Stimulated activated CD4-positive, alpha-beta T cell treated with anti-CD3 and anti-CD28 coated beads, TNF-alpha, amount 100 ng/mL, for 24 hours (primary cell): ENCODE results near the gene EEF1AKMT4.
"Not testable (repeated sequence)": the region's sequence is repeated elsewhere in the genome, so short reads cannot be mapped to it uniquely, and the experiment has no call there.

ENCODE experiments used
- DNase-seq, 3 experiments: peaks; one replicate each; pipeline ENCODE4 v3.0.0-alpha.2; 2020; ENCODE audit warnings: low read depth in 3 of 3

Gene EEF1AKMT4

DNA sequence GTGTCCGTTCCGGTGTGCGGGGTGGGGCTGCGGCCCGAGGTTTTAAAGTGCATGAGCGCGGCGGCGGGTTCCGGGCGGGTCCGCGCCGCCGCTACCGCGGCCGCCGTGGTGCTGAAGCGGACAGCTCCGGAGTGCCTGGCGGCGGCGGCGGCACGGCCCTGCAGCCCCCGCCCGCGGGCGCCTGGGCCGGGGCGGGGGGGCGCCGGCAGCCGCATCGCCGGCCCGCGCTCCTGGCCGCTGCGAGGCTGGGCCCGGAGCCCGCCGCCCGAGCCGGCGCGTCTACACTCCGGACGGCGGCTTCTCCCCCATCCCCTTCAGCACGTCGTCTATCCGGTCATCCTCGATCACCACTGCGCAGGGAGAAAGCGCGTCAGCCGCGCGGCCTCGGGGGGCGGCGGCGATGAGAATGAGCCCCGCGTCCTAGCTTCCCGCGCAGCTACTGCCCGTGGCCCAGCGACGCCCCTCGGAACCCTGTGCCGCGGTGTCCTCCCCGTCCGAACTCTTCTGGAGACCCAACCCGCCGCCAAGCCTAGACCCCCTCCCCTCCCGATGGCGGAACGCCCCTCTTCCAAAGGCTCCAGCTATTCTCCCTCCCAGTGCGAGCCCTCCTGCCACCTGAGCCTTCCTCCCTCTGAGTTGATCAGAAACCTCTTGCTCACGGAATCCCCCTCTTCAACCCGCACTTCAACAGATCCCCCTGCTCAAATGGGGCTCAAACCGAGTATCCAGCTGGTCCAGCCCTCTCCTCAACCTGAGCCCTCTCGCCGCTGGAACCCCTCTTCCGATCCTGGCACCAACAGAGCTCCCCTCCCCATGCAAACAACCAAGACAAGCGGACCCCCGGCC, 10.6 kb downstream of the EEF1AKMT4 start:
- DNase-seq, result no peak

DNA sequence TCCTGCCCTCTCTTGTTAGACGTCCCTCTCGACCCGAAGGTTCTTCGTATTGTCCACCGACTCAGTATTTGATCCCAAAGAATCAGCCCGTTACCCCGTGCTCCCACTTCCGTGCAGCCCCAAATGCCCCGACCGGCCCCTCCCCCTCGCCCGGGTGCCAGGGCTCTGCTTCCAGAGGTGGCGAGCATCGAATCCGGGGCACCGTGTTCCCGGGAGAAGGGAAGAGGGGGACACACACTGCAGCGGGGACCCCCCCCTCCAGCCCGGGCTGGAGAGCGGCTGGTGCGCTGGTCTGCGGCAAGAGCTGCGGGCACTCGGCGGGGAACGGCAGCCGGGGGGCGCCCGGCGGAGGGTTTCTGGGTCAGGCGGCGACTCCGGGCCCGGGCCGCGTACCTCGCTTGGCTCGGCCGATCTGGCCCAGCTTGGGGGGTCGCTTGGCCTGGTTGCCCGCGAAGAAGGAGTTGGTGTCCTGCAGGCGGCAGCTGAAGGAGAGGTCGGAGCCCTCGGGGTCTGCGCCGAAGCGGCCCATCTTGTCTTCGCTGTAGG, 11.3 kb downstream of the EEF1AKMT4 start:
- no peak for DNase-seq

DNA sequence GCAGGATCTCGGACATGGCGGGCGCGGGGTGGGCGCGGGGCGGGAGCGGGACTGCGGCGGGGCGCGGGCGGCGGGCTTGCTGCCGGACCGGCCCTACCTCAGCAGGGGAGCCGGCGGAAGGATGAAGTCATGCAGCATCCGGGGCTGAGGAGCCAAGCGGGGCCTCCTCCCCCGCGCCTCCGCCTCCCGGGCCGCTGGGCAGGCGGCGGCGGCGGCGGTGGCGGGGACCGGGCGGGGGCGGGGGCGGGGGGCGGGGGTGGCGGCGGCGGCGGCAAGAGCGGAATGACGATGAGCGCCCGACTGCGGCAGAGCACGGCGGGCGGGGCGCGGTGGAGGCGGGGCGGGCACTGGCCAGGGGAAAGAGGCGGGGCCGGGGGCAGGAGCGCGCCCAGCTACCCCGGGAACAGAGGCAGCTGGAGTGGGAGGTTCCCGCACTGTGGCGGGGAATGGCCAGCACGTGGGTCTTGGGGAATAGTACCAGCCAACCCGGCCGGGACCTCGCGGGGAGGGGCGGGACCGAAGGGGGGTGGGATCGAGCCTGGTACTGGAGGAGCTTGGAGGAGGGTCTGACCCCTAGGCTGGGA, 11.9 kb downstream of the EEF1AKMT4 start, which contains the start of gene CAMK2N2:
Gene CAMK2N2, minus strand, starts transcription at position 284 of the 584 bp plus-strand sequence. Its CDS starts 268 bp downstream, at position 16.
- peak in 1 of 3 experiments; percentile 56 for DNase-seq

DNA sequence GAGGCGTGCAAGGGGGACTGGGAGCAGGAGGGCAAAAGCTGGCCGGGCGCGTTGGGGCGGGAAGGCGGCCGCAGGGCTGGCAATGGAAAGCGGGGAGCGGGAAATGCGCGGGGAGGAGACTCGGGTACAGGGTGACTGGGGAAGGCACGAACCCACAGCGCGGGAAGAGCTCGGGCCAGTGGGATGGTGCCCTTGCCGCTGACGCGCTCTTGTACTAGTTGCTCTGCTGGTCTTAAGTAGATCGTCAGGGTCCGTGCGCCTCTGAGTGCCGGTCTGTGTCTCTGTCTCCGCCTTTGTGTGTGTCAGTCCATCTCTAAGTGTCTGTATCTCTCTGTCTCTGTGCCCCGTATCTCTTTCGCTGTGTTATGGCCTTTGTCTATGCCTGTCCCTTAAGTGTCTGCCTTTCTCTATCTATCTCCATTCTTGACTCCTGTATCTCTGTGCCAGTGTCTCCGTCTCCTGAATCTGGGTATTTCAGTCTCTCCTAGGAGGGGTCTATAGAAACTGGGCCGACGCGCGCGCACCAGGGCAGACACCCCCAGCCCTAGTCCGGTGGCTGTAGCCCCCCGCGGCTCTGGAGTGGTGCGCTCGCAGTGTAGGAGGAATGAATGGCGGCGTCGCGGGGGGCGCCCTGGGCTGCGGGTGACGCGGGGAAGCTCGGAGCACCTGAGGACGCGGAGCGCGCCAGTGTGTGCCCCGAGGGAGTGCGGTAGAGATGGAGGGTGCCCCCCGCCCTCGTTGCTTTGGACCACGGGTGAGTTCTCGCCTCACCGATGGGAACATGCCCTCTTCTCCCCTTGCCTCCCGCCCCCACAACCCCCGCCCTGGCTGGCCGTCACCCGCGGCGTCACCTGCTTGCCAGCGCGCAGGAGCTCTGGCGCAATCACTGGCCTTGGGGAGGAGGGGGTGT, 12.6 kb downstream of the EEF1AKMT4 start:
- DNase-seq, result no peak

DNA sequence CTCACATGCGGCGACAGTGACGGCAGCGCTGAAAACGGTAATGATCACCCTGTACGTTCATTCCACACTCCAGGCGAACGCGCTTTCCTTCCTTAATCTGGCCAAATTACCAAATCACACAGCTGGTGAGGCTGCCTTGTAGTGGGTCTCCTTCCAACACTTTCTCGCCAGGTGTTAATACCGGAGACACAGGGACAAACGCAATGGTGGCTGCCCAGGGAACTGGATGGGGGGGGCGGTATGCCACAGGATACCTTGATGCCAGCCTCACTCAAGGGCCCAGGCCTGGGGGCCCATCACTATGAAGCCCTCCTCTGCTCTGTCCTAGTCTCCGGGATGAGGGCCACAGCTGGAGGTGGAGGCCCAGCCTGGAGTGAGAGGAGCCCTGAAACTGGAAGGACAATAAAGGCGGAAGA, 13.3 kb downstream of the EEF1AKMT4 start:
- DNase-seq, result no peak

DNA sequence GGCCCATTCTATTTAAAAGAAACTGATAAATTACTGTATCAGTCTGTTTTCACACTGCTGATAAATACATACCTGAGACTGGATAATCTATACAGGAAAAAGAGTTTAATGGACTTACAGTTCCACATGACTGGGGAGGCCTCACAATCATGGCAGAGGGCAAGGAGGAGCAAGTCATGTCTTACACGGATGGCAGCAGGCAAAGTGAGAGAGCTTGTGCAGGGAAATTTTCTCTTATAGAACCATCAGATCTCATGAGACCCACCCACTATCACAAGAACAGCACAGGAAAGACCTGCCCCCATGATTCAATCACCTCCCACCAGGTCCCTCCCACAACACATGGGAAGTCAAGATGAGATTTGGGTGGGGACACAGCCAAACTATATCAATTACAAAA, 17.8 kb downstream of the EEF1AKMT4 start:
- not testable (repeated sequence) for DNase-seq

DNA sequence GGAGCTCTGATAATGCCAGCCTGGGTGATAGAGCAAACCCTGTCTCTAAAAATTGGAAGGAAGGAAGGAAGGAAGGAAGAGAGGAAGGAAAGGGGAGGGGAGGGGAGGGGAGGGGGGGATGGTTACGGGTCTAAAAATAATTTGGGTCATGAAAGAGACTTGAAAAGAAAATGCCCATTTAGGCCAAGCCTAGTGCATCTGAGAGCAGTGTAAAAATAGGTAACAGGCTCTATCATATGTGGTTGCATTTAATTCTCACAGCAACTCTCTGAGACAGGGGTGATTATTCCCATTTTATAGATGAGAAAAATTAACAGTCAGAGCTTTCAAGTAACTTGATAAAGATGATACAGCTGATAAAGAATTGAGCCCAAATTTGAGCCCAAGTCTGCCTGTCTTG, 22.8 kb downstream of the EEF1AKMT4 start:
- no peak for DNase-seq

DNA sequence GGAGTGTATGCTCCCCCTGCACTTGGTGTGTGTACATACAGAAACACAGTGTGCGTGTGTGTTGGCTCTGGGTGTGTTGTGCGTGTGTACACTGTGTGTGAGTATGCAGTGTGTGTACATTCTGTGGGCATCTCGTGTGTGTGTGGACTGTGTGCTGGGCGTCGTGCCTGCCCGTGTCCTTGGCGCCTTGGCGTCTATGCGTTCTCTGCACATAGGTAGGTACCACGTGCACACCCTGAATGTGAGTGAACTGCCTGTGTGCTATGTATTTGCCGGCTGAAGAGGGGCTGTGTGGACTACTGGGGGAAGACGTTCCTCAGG, 25.9 kb downstream of the EEF1AKMT4 start:
- DNase-seq, result no peak

DNA sequence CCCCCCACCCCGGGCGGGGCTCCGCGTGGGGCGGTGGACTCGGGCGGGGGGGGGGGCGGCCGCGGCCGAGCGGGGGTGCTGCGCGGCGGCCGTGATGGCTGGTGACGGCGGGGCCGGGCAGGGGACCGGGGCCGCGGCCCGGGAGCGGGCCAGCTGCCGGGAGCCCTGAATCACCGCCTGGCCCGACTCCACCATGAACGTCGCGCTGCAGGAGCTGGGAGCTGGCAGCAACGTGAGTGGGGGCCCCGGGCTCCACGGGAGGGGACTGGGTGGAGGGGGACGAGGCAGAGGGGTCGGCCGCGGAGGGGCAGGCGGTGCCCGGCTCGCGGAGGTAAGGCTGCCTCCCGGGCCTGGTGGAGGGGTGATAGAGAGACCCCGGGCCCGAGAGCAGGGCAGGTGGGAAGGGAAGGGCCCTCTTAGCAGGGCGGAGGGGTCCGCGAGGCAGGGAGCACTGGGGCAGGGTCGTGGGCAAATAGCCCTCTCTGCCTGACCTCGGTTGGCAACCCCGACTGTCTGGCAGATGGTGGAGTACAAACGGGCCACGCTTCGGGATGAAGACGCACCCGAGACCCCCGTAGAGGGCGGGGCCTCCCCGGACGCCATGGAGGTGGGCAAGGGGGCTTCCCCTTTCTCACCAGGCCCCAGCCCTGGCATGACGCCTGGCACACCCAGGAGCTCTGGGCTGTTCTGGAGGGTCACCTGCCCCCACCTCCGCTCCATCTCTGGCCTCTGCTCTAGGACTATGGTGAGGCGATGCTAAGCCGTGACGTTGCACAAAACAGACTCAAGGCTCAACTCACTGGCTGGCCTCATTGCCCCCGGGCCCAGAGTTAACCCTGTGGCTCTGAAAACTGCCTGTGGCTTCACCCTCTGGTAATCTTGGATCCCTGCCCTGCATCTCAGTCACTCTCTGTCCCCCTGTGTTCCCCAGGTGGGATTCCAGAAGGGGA, 26.8 kb downstream of the EEF1AKMT4 start, which contains the start of gene ECE2:
Gene ECE2, plus strand, starts transcription at position 62 of the 950 bp plus-strand sequence. Its CDS starts 132 bp downstream, at position 194.
- DNase-seq, result no peak

DNA sequence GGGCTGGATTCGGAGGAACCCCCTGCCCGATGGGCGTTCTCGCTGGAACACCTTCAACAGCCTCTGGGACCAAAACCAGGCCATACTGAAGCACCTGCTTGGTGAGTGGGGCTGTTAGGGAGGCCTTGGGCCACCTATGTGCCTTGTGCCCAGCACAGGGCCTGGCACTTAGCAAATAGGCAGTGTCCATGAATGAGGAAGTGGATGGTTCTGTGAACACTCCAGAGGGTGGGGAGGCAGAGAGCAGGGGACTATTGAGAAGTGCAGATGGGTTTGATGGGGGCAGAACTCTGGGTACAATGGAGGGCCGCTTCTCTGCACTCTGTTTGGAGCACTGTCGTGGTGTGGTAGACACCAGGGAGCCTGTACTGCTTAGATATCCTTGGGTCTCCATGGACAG, 27.9 kb downstream of the EEF1AKMT4 start:
- DNase-seq, result no peak

DNA sequence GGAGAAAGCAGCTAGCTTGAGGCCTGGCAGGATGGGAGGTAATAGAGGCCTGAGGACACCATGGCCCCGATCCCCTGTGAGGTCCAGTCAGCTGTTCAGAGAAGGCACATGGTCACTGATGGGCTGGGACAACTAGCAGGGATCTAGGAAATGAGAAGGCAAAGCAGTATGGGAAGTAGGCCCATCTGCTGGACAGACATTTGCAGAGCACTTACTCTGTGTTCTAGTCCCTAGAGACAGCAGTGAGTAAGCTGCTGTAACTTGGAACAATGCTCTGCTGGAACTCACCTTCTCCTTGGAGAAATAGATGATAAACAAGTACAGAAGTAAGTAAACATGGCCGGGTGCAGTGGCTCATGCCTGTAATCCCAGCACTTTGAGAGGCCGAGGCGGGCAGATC, 33.5 kb downstream of the EEF1AKMT4 start:
- DNase-seq, result no peak

DNA sequence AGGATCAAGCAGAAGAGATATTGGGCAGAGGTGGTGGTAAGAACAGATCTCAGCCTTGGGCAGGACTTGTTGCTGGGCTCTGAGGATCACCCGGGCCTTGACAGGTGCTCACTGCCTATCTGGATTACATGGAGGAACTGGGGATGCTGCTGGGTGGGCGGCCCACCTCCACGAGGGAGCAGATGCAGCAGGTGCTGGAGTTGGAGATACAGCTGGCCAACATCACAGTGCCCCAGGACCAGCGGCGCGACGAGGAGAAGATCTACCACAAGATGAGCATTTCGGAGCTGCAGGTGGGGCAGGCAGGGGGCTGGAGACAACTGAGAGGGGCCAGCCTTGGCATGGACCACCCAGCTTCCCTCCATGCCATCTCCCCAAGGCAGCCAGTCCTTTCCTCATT, 34.2 kb downstream of the EEF1AKMT4 start:
- no peak for DNase-seq

DNA sequence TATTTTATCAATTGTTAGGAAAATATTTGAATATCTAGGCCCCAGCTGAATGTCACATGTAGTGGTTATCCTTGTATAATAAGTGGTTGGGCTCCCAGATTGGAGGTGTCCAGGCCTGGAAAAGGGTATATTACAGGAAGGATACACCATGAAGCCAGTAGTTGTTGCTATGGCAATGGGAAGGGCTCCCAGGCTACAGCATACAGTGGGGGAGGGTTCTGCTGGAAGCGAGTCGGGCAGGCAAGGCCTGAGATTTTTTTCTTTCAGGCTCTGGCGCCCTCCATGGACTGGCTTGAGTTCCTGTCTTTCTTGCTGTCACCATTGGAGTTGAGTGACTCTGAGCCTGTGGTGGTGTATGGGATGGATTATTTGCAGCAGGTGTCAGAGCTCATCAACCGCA, 35.2 kb downstream of the EEF1AKMT4 start:
- peak in 1 of 3 experiments; percentile 14 for DNase-seq

DNA sequence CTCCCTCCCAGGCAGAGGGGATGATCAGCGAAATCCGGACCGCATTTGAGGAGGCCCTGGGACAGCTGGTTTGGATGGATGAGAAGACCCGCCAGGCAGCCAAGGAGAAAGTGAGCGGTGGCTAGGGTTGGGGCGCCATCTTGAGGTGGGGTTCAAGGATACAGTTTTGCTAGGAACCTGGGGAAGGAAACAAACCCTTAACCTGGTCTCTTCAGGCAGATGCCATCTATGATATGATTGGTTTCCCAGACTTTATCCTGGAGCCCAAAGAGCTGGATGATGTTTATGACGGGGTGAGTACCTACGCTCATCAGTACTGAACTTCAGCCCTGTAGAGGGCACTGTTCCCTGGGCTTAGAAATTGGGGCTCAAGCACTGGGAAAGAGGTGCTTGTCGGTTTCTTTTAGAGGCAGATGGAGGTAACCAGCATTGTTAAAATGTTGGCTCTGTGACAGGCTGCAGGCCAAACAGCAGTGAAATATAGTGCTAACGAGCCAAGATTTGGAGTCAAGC, 40.0 kb downstream of the EEF1AKMT4 start:
- peak; percentile 40 to 70 (median 47) for DNase-seq

DNA sequence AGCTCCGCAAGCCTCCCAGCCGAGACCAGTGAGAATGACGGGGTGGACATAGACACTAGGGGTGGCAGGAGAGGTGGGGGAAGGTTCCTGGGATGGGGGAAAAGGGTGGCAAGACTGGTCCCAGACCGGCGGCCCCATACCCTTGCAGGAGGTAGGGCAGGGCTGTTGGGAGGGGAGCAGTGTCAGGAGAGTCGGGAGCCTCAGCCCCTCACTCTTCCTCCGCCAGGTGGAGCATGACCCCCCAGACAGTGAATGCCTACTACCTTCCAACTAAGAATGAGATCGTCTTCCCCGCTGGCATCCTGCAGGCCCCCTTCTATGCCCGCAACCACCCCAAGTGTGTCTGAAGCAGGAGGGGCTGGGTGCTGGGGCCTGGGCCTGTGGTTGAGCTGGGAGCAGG, 40.9 kb downstream of the EEF1AKMT4 start:
- no peak for DNase-seq

DNA sequence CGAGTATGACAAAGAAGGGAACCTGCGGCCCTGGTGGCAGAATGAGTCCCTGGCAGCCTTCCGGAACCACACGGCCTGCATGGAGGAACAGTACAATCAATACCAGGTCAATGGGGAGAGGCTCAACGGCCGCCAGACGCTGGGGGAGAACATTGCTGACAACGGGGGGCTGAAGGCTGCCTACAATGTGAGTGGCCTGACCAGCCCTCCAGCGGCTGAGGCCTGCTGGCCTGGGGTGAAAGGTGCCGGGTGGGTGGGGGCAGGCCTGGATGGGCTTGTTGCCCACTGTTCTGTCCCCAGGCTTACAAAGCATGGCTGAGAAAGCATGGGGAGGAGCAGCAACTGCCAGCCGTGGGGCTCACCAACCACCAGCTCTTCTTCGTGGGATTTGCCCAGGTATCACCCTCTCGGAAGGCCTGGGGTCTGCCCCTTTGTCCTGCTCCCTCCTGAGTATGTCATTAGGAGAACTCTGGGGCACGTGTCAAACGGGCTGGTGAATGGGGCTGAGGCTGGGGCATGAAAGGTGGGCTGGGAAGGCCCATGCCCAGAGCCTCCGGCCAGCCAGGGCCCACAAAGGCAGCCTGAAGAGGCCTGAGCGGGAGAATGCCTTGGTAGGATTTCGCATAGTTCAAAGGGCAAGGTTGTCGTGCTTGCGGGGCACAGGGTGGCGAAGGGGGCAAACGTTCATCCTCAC, 41.7 kb downstream of the EEF1AKMT4 start:
- no peak for DNase-seq

DNA sequence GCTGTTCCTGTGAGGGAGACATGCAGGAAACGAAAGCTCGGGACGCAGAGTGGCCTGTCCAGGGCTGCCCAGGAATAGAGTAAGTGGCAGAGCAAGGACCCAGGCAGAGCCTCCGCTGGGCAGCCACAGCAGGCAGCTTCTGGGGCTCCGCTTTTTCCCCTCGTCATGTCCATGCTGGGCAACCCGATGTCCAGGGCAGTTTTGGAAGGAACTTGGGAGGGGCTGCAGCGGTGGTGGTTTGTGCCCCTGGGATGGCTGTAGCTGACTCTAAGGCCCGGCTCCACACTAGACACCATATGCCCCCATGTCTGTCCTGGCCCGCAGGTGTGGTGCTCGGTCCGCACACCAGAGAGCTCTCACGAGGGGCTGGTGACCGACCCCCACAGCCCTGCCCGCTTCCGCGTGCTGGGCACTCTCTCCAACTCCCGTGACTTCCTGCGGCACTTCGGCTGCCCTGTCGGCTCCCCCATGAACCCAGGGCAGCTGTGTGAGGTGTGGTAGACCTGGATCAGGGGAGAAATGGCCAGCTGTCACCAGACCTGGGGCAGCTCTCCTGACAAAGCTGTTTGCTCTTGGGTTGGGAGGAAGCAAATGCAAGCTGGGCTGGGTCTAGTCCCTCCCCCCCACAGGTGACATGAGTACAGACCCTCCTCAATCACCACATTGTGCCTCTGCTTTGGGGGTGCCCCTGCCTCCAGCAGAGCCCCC, 42.4 kb downstream of the EEF1AKMT4 start:
- DNase-seq, result no peak

DNA sequence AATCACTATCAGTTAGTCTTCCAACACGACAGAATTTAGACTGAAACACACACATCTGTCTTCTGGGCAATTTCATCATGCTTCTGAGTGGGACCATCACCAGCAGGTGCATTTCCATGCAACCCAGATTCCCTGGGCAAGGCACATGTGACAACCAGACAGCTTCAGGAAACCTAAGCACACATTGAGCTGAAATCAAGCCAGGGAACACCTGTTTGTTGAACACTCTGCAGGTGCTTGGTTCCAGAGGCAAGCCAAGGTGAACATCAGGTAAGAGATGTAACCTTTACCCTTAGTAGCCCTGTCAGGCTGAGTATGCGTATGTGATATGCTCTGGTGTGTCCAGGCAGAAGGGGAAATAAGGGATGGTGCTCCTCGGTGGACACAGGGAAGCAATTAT, 46.3 kb downstream of the EEF1AKMT4 start:
- no peak for DNase-seq

DNA sequence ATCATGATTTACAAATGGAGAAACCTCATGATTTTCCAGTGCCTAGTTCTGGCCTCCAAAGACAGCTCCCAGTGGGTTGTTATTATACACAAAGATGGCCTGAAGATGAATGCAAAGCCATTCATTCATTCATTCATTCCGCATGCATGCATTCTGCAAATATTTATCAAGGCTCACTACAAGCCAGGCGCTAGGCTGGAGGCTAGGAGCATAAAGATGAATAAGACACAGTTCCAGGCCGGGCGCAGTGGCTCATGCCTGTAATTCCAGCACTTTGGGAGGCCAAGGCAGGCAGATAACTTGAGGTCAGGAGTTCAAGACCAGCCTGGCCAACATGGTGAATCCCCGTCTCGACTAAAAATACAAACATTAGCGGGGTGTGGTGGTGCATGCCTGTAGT, 47.1 kb downstream of the EEF1AKMT4 start:
- no peak for DNase-seq
